ENCODE measurements around the gene RFX5. TPM values are rescaled to one million over a fixed set of nuclear protein-coding genes. Genes with fewer than 3 reads are reported as not detected.
A peak's percentile ranks its signal among the peaks of the same experiment; 100 is the strongest.

The RFX5 gene
- total RNA-seq, 4 donors from 2014 or later = 17.7 to 61.0 (median 35.4) TPM

DNA sequence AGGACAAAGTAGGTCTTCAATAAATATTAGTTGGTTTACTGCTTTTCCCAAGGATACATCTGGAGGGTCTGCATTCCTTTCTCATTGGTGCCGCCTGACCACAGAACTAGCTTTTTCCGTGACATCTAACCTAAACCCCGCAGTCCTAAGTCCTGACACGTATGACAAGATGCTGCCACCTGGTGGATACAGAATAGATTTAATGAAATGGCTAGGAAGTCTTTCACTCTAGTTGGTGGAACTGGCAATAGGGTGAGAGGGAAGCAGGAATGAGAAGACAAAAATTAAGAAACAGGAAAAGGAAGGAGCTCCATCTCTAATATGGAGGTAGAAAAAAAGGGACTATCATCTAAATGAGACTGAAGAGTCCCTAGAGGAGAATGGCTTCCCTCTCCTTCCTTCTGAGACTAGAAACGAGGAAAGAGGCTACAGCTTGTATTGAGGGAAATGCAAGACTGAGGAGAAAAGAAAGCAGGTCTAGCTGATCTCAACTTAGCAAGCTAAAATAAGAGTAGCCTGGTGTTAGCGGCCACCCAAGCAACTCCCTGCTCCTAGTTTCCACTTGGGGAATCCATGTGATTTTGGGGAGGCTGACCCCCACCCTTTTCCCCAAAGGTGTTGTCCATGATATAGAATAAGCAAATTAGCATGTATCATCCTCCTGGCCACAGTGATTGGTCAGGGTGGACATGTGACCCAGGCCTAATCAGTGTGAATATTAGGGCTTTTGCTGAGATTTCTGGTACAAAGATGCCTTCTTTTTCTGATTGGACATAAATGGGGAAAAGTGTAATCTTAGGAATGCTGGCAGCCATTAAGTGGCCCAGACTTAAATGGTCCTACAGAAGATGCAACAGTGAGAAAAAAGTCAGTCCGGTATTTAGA lies 5.9 kb downstream of the RFX5 start:
- peak overlapping the region; percentile 28 to 52 (median 45) for H3K27ac ChIP-seq

DNA sequence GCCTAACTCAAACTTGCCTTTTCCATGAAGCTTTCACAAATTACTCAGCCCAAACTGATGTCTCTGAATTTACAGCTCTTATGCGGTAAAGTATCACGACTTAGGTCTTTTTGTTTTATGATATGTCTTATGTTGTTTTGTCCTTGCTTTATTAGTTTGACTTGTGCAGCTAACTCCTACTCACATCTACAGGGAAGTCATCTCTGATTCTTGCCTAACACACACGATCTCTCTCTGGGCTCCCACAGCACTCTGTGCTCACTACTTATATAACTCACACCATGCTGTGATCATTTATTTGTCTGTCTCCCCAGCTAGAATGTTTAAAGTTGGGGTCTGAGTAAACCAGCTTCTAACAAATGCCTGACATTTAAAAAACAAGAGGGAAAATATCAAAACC lies 10.5 kb downstream of the RFX5 start:
- no peak for DNase-seq
- 83 to 94% methylated on average over 3 of the region's 3 CpGs for WGBS, 2 donors (ENCODE audit: low coverage in 1 of 2)
- no peak overlapping the region for H3K27ac ChIP-seq
- no peaks in the 10 kb centered on the region for H3K9me3 ChIP-seq
- TF ChIP-seq POLR2A (IDR thresholded peaks at IDR 0.05) (no peak), EP300 (IDR thresholded peaks at IDR 0.05; ENCODE audit: low read depth) (no peak), POLR2AphosphoS5 (IDR thresholded peaks at IDR 0.05) (no peak)
- TF ChIP-seq, protein P1, sequence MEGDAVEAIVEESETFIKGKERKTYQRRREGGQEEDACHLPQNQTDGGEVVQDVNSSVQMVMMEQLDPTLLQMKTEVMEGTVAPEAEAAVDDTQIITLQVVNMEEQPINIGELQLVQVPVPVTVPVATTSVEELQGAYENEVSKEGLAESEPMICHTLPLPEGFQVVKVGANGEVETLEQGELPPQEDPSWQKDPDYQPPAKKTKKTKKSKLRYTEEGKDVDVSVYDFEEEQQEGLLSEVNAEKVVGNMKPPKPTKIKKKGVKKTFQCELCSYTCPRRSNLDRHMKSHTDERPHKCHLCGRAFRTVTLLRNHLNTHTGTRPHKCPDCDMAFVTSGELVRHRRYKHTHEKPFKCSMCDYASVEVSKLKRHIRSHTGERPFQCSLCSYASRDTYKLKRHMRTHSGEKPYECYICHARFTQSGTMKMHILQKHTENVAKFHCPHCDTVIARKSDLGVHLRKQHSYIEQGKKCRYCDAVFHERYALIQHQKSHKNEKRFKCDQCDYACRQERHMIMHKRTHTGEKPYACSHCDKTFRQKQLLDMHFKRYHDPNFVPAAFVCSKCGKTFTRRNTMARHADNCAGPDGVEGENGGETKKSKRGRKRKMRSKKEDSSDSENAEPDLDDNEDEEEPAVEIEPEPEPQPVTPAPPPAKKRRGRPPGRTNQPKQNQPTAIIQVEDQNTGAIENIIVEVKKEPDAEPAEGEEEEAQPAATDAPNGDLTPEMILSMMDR (IDR thresholded peaks at IDR 0.05) = no peak
- in situ Hi-C loops (cut with MboI; ENCODE audit: low pct_ligation_motif_present in 1 of 4, low pct_unique_long_range_greater_than_20kb in 1 of 4, low sequenced_read_pairs in 3 of 4) (no loop called here), intact Hi-C loops (cut with DNase I; ENCODE audit: low total_unique reads) (no loop called here)
- no peaks in the 10 kb centered on the region for H3K27me3 ChIP-seq
- H3K4me3 ChIP-seq = no peak overlapping the region
- H3K36me3 ChIP-seq = no peaks in the 10 kb centered on the region
- peaks cover 0 to 3% (median 0%) of the 10 kb centered on the region in 4 donors for H3K4me1 ChIP-seq

More for the DNA sequence above, 5.9 kb downstream of the RFX5 start:
- peaks cover 0 to 9% (median 0%) of the 10 kb centered on the region in 4 donors for H3K36me3 ChIP-seq
- in situ Hi-C loops (cut with MboI; ENCODE audit: low pct_ligation_motif_present in 1 of 4, low pct_unique_long_range_greater_than_20kb in 1 of 4, low sequenced_read_pairs in 3 of 4) = loop anchor here in 1 of 4 donors (5.0 kb wide), 1 partner anchor 44 kb away; no protein-coding TSS in a partner anchor
- no peaks in the 10 kb centered on the region for H3K9me3 ChIP-seq
- DNase-seq = peak; percentile 38
- H3K4me1 ChIP-seq = peaks cover 0 to 8% (median 6%) of the 10 kb centered on the region in 4 donors
- no peak for TF ChIP-seq POLR2AphosphoS5 (IDR thresholded peaks at IDR 0.05)
- TF ChIP-seq EP300 (IDR thresholded peaks at IDR 0.05; ENCODE audit: low read depth) = no peak
- TF ChIP-seq, protein P1 (IDR thresholded peaks at IDR 0.05) = peak; percentile 61 to 80 (median 65)
- no peak for TF ChIP-seq POLR2A (IDR thresholded peaks at IDR 0.05)
- no peak overlapping the region for H3K4me3 ChIP-seq
- no peaks in the 10 kb centered on the region for H3K27me3 ChIP-seq
- intact Hi-C loops (cut with DNase I; ENCODE audit: low total_unique reads) = loop anchor here (5.0 kb wide), 1 partner anchor 39 kb away; no protein-coding TSS in a partner anchor
- 29 to 70% methylated on average over 2 to 7 of the region's 7 CpGs for WGBS, 2 donors (ENCODE audit: low coverage in 1 of 2)

DNA sequence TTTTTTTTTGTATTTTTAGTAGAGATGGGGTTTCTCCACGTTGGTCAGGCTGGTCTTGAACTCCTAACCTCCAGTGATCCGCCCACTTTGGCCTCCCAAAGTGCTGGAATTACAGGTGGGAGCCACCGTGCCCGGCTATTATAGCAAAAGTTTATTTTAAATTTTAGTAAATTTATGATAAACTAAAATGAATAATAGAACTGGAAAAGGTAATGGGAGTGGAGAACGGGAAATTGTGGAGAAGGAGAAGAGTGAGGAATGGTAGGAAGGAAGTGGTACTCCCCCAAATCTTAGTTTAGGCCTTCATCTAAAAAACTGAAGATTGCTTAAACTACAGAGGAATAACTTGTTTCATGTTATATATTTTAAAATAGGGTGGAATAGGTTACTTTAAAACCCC lies 12.2 kb downstream of the RFX5 start:
- TF ChIP-seq, protein P1 (IDR thresholded peaks at IDR 0.05) = no peak
- TF ChIP-seq POLR2A (IDR thresholded peaks at IDR 0.05) = no peak
- no peak for TF ChIP-seq POLR2AphosphoS5 (IDR thresholded peaks at IDR 0.05)
- no peak for TF ChIP-seq EP300 (IDR thresholded peaks at IDR 0.05; ENCODE audit: low read depth)
- 87 to 93% methylated on average over 5 of the region's 5 CpGs for WGBS, 2 donors (ENCODE audit: low coverage in 1 of 2)
- in situ Hi-C loops (cut with MboI; ENCODE audit: low pct_ligation_motif_present in 1 of 4, low pct_unique_long_range_greater_than_20kb in 1 of 4, low sequenced_read_pairs in 3 of 4) = no loop called here
- Histone ChIP-seq H3K27me3 (no peaks in the 10 kb centered on the region), H3K36me3 (no peaks in the 10 kb centered on the region), H3K27ac (no peak overlapping the region), H3K4me1 (no peaks in the 10 kb centered on the region), H3K9me3 (no peaks in the 10 kb centered on the region), H3K4me3 (no peak overlapping the region)
- DNase-seq = no peak
- intact Hi-C loops (cut with DNase I; ENCODE audit: low total_unique reads) = no loop called here

DNA sequence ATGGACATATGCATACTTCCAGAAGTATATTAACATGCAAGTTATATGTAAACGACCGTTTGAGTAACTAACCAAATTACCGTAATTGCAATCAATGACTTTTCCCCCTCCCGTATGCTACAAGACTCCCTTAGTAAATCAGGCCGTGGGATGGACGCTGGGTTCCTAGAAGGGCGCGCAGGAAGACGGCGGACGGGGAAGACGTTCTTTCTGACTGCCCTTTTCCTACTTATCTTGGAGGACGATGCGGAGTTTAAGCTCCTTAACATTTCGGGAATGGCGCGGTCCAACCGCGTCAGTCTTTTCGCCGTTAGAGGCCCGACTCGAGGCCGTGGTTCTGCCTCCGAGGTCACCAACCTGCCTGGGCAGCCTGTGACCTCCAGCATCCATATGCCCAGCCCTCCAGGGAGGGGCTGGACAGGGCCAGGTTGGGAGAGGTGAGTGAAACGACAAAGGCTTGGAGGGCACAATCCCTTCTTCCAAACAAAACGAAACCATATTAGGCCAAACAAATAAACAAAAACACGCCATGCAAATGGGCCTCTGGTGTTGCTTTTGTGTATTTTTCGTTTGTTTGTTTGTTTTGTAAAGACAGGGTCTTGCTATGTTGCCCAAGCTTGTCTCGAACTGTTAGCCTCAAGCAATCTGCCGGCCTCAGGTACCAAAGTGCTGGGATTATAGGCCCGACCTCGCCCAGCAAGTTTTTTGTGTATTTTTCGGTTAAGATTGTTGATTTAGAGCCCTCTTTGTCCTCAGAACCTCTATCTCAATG lies 19.0 kb downstream of the RFX5 start:
- Histone ChIP-seq H3K27ac (peak overlapping the region; percentile 91 to 94 (median 93)), H3K27me3 (no peaks in the 10 kb centered on the region), H3K9me3 (no peaks in the 10 kb centered on the region), H3K4me1 (peaks cover 6 to 29% (median 25%) of the 10 kb centered on the region in 4 donors), H3K36me3 (no peaks in the 10 kb centered on the region), H3K4me3 (peak overlapping the region; percentile 23 to 95 (median 84))
- TF ChIP-seq POLR2AphosphoS5 (IDR thresholded peaks at IDR 0.05) (no peak), POLR2A (IDR thresholded peaks at IDR 0.05) (no peak), EP300 (IDR thresholded peaks at IDR 0.05; ENCODE audit: low read depth) (no peak)
- TF ChIP-seq, protein P1 (IDR thresholded peaks at IDR 0.05) = no peak
- DNase-seq = peak; percentile 26
- 21 to 68% methylated on average over 7 to 34 of the region's 34 CpGs for WGBS, 2 donors (ENCODE audit: low coverage in 1 of 2)
- intact Hi-C loops (cut with DNase I; ENCODE audit: low total_unique reads) = no loop called here
- in situ Hi-C loops (cut with MboI; ENCODE audit: low pct_ligation_motif_present in 1 of 4, low pct_unique_long_range_greater_than_20kb in 1 of 4, low sequenced_read_pairs in 3 of 4) = no loop called here
